SK-N-SH (cell line): ENCODE data around the gene TMEM151A. TPM values are rescaled to one million over a fixed set of nuclear protein-coding genes. Genes with fewer than 3 reads are reported as not detected.

Experiments used
- CTCF ChIA-PET: fragments of 300-600, 350-600 bp; formaldehyde crosslinking; extraction: SDS; loops from one replicate; lab custom pipeline; 2021; lab: Yijun Ruan, JAX
- POLR2A ChIA-PET: fragments of 350-600 bp; sonication (Branson Sonifier 250); formaldehyde crosslinking; extraction: SDS; loops from one replicate; lab custom pipeline; 2020; ENCODE audit warnings: antibody characterized with exemption, inconsistent platforms; lab: Yijun Ruan, JAX
- DNase-seq: peaks from one replicate; pipeline ENCODE4 v3.0.0; 2012
- H2AFZ ChIP-seq: fragments of 200-600 bp; sonication (generic); 2 replicates; pipeline ENCODE4 v1.8.1; 2016; ENCODE audit warnings: antibody characterized with exemption, mild to moderate bottlenecking, low read depth
- H3F3A ChIP-seq: fragments of 200-600 bp; sonication (generic); replicated peaks from 2 replicates; pipeline ENCODE3; 2016; ENCODE audit warnings: antibody characterized with exemption, mild to moderate bottlenecking; ENCODE audit not compliant: insufficient read depth
- H3K27ac ChIP-seq, 2 experiments: fragments of 200-500 bp in 1 of 2; fragments of 200-600 bp in 1 of 2; sonication (Bioruptor generic) in 1 of 2; sonication (generic), shearing (Covaris generic) in 1 of 2; 2 replicates each; pipeline versions ENCODE4 v1.5.1 to v1.6.1; 2014 to 2016; ENCODE audit warnings: low read depth in 2 of 2, inconsistent platforms in 1 of 2, low read length in 1 of 2, mild to moderate bottlenecking in 1 of 2, mixed read lengths in 1 of 2
- H3K27me3 ChIP-seq: fragments of 200-600 bp; sonication (generic), shearing (Covaris generic); 2 replicates; pipeline ENCODE4 v1.6.1; 2016; ENCODE audit warnings: mixed run types; ENCODE audit not compliant: insufficient read depth
- H3K36me3 ChIP-seq, 2 experiments: fragments of 200-500 bp in 1 of 2; fragments of 200-600 bp in 1 of 2; sonication (Bioruptor generic) in 1 of 2; sonication (generic) in 1 of 2; replicated peaks in 1 of 2; 2 replicates each; pipeline versions ENCODE3 to v1.5.1; 2014 to 2016; ENCODE audit warnings: low read length in 1 of 2, mild to moderate bottlenecking in 1 of 2; ENCODE audit not compliant: insufficient read depth in 2 of 2, control insufficient read depth in 1 of 2
- H3K4me1 ChIP-seq, 2 experiments: fragments of 200-500 bp in 1 of 2; fragments of 200-600 bp in 1 of 2; sonication (Bioruptor generic) in 1 of 2; sonication (generic), shearing (Covaris generic) in 1 of 2; 2 replicates each; pipeline versions ENCODE4 v1.5.1 to v1.6.1; 2014 to 2016; ENCODE audit warnings: low read depth in 1 of 2, low read length in 1 of 2, mixed run types in 1 of 2; ENCODE audit not compliant: insufficient read depth in 2 of 2, control insufficient read depth in 1 of 2
- H3K4me2 ChIP-seq: fragments of 200-600 bp; sonication (generic), shearing (Covaris generic); 2 replicates; pipeline ENCODE4 v1.6.1; 2017; ENCODE audit warnings: mixed run types
- H3K4me3 ChIP-seq, 2 experiments: fragments of 200-500 bp in 1 of 2; fragments of 200-600 bp in 1 of 2; sonication (Bioruptor generic) in 1 of 2; sonication (generic), shearing (Covaris generic) in 1 of 2; 2 replicates each; pipeline versions ENCODE4 v1.5.1 to v1.8.1; 2014 to 2016; ENCODE audit warnings: low read depth in 2 of 2, inconsistent platforms in 1 of 2, low read length in 1 of 2, mild to moderate bottlenecking in 1 of 2, mixed read lengths in 1 of 2, moderate library complexity in 1 of 2
- H3K79me2 ChIP-seq: fragments of 200-600 bp; sonication (generic); 2 replicates; pipeline ENCODE4 v1.8.1; 2017; ENCODE audit warnings: mild to moderate bottlenecking; ENCODE audit not compliant: insufficient read depth
- H3K9ac ChIP-seq: fragments of 200-600 bp; sonication (generic); 2 replicates; pipeline ENCODE4 v1.6.1; 2017; ENCODE audit warnings: mixed run types
- H3K9me2 ChIP-seq: fragments of 200-600 bp; sonication (generic); 2 replicates; pipeline ENCODE4 v1.6.1; 2017; ENCODE audit warnings: mixed run types
- H3K9me3 ChIP-seq: fragments of 200-600 bp; sonication (generic); 2 replicates; pipeline ENCODE4 v1.6.1; 2017; ENCODE audit warnings: mixed run types, mild to moderate bottlenecking, moderate library complexity
- H4K20me1 ChIP-seq: fragments of 200-600 bp; sonication (generic); 2 replicates; pipeline ENCODE4 v1.6.1; 2017; ENCODE audit warnings: mild to moderate bottlenecking, mixed run types; ENCODE audit not compliant: insufficient read depth
- CHD2 ChIP-seq: fragments of 150-350 bp; IDR thresholded peaks from 2 replicates; pipeline ENCODE4 v1.6.1; 2018; ENCODE audit warnings: low read length; ENCODE audit not compliant: partially characterized antibody
- CTCF ChIP-seq: fragments of 200-600 bp; sonication (generic); IDR thresholded peaks from 2 replicates; pipeline ENCODE4 v1.6.1; 2017; ENCODE audit warnings: antibody characterized with exemption, mild to moderate bottlenecking, moderate library complexity
- ELF1 ChIP-seq: IDR thresholded peaks from 2 replicates; pipeline ENCODE4 v1.4.0; 2012
- FOXJ3 ChIP-seq: sonication (generic); formaldehyde crosslinking; IDR thresholded peaks from 2 replicates; pipeline ENCODE4 v1.5.1; 2020; ENCODE audit warnings: mild to moderate bottlenecking, missing genetic modification reagents
- GABPA ChIP-seq: IDR thresholded peaks from 2 replicates; pipeline ENCODE4 v1.4.0; 2012; ENCODE audit warnings: low read depth, mild to moderate bottlenecking
- JUND ChIP-seq: IDR thresholded peaks from 2 replicates; pipeline ENCODE4 v1.4.0; 2012
- MEF2A ChIP-seq: IDR thresholded peaks from 2 replicates; pipeline ENCODE4 v1.4.0; 2012; ENCODE audit warnings: low read depth, borderline replicate concordance
- MXI1 ChIP-seq: IDR thresholded peaks from 2 replicates; pipeline ENCODE4 v1.6.1; 2012; ENCODE audit warnings: mild to moderate bottlenecking, low read depth, low read length, improper control_type of control experiment
- NRF1 ChIP-seq: IDR thresholded peaks from 2 replicates; pipeline ENCODE4 v1.6.1; 2012; ENCODE audit warnings: low read depth, mild to moderate bottlenecking, low read length
- POLR2AphosphoS5 ChIP-seq: IDR thresholded peaks from 2 replicates; pipeline ENCODE4 v1.6.1; 2012; ENCODE audit warnings: low read depth, low read length
- SIN3A ChIP-seq: IDR thresholded peaks from 2 replicates; pipeline ENCODE4 v1.6.1; 2012; ENCODE audit warnings: low read depth, mild to moderate bottlenecking, low read length, moderate library complexity, borderline replicate concordance
- TAF1 ChIP-seq: IDR thresholded peaks from 2 replicates; pipeline ENCODE4 v1.6.1; 2012; ENCODE audit warnings: low read depth, mild to moderate bottlenecking, low read length, moderate library complexity, borderline replicate concordance
- YY1 ChIP-seq: IDR thresholded peaks from 2 replicates; pipeline ENCODE4 v1.4.0; 2012; ENCODE audit warnings: low read depth, mild to moderate bottlenecking
- ZBTB33 ChIP-seq: IDR thresholded peaks from 2 replicates; pipeline ENCODE4 v1.4.0; 2012; ENCODE audit warnings: low read depth, borderline replicate concordance
- WGBS: methylation state at CpG from one replicate; pipeline ENCODE4 v1.1.6; 2017; ENCODE audit warnings: low lambda C conversion rate; 5-methylcytosine and 5-hydroxymethylcytosine counted together
- polyA plus RNA-seq, 3 experiments: library from polyadenylated mRNA; depleted of rRNA; stranded (reverse); fragments of >200 nt; gene quantifications; 2 replicates each; pipeline ENCODE4 v1.2.3, GENCODE V29; 2012
- TF ChIP-seq, protein P1 (sequence below): IDR thresholded peaks from 2 replicates; pipeline ENCODE4 v1.6.1; 2012; ENCODE audit warnings: mild to moderate bottlenecking, low read depth, low read length, moderate library complexity
- TF ChIP-seq, protein P2 (sequence below): IDR thresholded peaks from 2 replicates; pipeline ENCODE4; 2012

The TMEM151A gene
- polyA plus RNA-seq, 1 of the 3 experiments (the other 2 are of a cell fraction): 0.35 TPM

DNA sequence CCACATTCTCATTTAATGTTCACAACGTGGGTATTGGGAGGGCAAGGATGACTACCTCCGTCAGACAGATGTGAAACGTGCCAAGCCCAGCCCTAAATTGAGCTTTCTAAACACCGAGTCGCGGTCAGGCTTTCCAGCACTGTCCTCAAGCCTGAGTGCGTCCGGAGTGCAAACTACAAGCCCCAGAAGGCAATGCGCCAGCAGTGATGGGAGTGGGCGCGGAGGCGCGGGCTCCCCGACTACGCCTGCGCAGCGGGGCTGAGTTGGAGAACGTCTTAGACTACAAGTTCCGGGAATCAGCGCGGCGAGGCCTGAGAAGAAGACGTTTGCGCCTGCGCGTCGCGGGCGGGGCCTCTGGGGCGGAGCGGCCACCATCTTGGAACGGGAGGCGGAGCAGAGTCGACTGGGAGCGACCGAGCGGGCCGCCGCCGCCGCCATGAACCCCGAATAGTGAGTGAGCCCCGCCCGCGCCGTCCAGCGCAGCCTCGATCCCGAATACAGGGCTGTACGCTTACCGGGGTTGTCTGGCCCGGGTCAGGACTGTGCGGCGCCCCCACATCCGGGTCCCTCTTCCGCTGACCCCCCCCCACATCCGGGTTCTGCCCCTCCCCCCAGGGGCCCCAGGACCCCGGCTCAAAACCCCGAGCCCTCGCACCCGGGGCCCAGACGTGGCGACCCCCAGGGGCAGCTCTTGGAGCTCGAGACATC, 23.3 kb upstream of the TMEM151A start, which contains the start of gene RAB1B:
Gene RAB1B (plus strand): TSS at position 396 of the 708 bp plus-strand sequence. CDS start 41 bp downstream, at position 437.
- no peaks in the 10 kb centered on the region for H3K9me2 ChIP-seq
- H3K4me1 ChIP-seq: peaks cover 11 to 14% of the 10 kb centered on the region in 2 experiments; a peak in 2 of 4 replicates
- ChIA-PET CTCF (interaction anchor here (0.9 to 9.4 kb wide), 9 partner anchors 12 to 200 kb away, joined by 3 to 111 read pairs (median 4); partner anchors contain the start of genes CNIH2 and RIN1), POLR2A (interaction anchor here (1.0 to 2.3 kb wide), 8 partner anchors 10 to 67 kb away, joined by 3 to 8 read pairs (median 6); partner anchors contain the start of genes RIN1, TMEM151A and YIF1A)
- H3K9ac ChIP-seq: peak within 1 kb of the TSS; percentile 87
- WGBS: 0% methylated on average over 11 of the region's 64 CpGs
- H3K79me2 ChIP-seq: peaks cover 34% of the 10 kb centered on the region
- peaks cover 17% of the 10 kb centered on the region for H3F3A ChIP-seq
- H3K27ac ChIP-seq: peak within 1 kb of the TSS; percentile 84 to 97
- H4K20me1 ChIP-seq: no peaks in the 10 kb centered on the region; the same call in 1 of the 2 replicates
- DNase-seq: peak; percentile 96
- H3K9me3 ChIP-seq: no peaks in the 10 kb centered on the region
- TF ChIP-seq MEF2A: no peak
- TF ChIP-seq TAF1: peak; percentile 8; the same call in 1 of the 2 replicates
- TF ChIP-seq MXI1: peak; percentile 74; the same call in 1 of the 2 replicates
- peak; percentile 62; the same call in 1 of the 2 replicates for TF ChIP-seq SIN3A
- peak; percentile 60 for TF ChIP-seq CHD2
- TF ChIP-seq, protein P1, sequence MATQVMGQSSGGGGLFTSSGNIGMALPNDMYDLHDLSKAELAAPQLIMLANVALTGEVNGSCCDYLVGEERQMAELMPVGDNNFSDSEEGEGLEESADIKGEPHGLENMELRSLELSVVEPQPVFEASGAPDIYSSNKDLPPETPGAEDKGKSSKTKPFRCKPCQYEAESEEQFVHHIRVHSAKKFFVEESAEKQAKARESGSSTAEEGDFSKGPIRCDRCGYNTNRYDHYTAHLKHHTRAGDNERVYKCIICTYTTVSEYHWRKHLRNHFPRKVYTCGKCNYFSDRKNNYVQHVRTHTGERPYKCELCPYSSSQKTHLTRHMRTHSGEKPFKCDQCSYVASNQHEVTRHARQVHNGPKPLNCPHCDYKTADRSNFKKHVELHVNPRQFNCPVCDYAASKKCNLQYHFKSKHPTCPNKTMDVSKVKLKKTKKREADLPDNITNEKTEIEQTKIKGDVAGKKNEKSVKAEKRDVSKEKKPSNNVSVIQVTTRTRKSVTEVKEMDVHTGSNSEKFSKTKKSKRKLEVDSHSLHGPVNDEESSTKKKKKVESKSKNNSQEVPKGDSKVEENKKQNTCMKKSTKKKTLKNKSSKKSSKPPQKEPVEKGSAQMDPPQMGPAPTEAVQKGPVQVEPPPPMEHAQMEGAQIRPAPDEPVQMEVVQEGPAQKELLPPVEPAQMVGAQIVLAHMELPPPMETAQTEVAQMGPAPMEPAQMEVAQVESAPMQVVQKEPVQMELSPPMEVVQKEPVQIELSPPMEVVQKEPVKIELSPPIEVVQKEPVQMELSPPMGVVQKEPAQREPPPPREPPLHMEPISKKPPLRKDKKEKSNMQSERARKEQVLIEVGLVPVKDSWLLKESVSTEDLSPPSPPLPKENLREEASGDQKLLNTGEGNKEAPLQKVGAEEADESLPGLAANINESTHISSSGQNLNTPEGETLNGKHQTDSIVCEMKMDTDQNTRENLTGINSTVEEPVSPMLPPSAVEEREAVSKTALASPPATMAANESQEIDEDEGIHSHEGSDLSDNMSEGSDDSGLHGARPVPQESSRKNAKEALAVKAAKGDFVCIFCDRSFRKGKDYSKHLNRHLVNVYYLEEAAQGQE: 0 out of 2 replicates have a peak, but pooled peaks have one; percentile 13
- no peak for TF ChIP-seq CTCF
- TF ChIP-seq YY1: peak; percentile 90
- TF ChIP-seq POLR2AphosphoS5: peak; percentile 83
- no peak for TF ChIP-seq FOXJ3
- no peak for TF ChIP-seq JUND
- TF ChIP-seq ZBTB33: no peak
- TF ChIP-seq, protein P2, sequence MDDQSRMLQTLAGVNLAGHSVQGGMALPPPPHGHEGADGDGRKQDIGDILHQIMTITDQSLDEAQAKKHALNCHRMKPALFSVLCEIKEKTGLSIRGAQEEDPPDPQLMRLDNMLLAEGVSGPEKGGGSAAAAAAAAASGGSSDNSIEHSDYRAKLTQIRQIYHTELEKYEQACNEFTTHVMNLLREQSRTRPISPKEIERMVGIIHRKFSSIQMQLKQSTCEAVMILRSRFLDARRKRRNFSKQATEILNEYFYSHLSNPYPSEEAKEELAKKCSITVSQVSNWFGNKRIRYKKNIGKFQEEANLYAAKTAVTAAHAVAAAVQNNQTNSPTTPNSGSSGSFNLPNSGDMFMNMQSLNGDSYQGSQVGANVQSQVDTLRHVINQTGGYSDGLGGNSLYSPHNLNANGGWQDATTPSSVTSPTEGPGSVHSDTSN: peak; percentile 22; the same call in 1 of the 2 replicates
- peak; percentile 25; the same call in 1 of the 2 replicates for TF ChIP-seq ELF1
- peak; percentile 41; the same call in 1 of the 2 replicates for TF ChIP-seq GABPA
- peak; percentile 97 for TF ChIP-seq NRF1
- H3K4me2 ChIP-seq: peak within 1 kb of the TSS; percentile 96
- peak within 1 kb of the TSS; percentile 85 to 89 for H3K4me3 ChIP-seq
- peak within 1 kb of the TSS; percentile 35 for H2AFZ ChIP-seq
- peaks cover 18 to 45% of the 10 kb centered on the region in 2 experiments for H3K36me3 ChIP-seq
- no peaks in the 10 kb centered on the region for H3K27me3 ChIP-seq
